ENCODE measurements around the gene TEKT3.

TEKT3 gene

GRCh38 chr17:15341385-15341849 lies at the start of gene TEKT3:
Gene TEKT3, minus strand, starts transcription at chr17:15341597. Its CDS starts 10,012 bp downstream, at chr17:15331585.
- no peak for DNase-seq

GRCh38 chr17:15388356-15389041 lies 47.1 kb upstream of the TEKT3 start:
- no peak for DNase-seq

- DNase-seq: no peak
Observed at GRCh38 chr17:15386083-15386482, 44.7 kb upstream of the TEKT3 start.

GRCh38 chr17:15385305-15385704 lies 43.9 kb upstream of the TEKT3 start:
- no peak for DNase-seq

GRCh38 chr17:15384142-15384787 lies 42.9 kb upstream of the TEKT3 start:
- no peak for DNase-seq

GRCh38 chr17:15382914-15383313 lies 41.5 kb upstream of the TEKT3 start:
- DNase-seq: no peak

- DNase-seq: no peak
Observed at GRCh38 chr17:15381707-15382106, 40.3 kb upstream of the TEKT3 start.

- DNase-seq: no peak
Observed at GRCh38 chr17:15380446-15380845, 39.0 kb upstream of the TEKT3 start.

- no peak for DNase-seq
Observed at GRCh38 chr17:15379659-15380058, 38.3 kb upstream of the TEKT3 start.

GRCh38 chr17:15378243-15378642 lies 36.8 kb upstream of the TEKT3 start:
- DNase-seq: no peak

- DNase-seq: no peak
Observed at GRCh38 chr17:15377616-15378015, 36.2 kb upstream of the TEKT3 start.

GRCh38 chr17:15377200-15377599 lies 35.8 kb upstream of the TEKT3 start:
- no peak for DNase-seq

- DNase-seq: no peak
Observed at GRCh38 chr17:15371376-15372130, 30.2 kb upstream of the TEKT3 start.

GRCh38 chr17:15368600-15368999 lies 27.2 kb upstream of the TEKT3 start:
- no peak for DNase-seq

GRCh38 chr17:15366026-15366425 lies 24.6 kb upstream of the TEKT3 start:
- DNase-seq: no peak

- no peak for DNase-seq
Observed at GRCh38 chr17:15364615-15365014, 23.2 kb upstream of the TEKT3 start.

- DNase-seq: no peak
Observed at GRCh38 chr17:15363702-15364101, 22.3 kb upstream of the TEKT3 start.

- DNase-seq: no peak
Observed at GRCh38 chr17:15361592-15361991, 20.2 kb upstream of the TEKT3 start.

GRCh38 chr17:15361151-15361550 lies 19.8 kb upstream of the TEKT3 start:
- no peak for DNase-seq

- DNase-seq: no peak
Observed at GRCh38 chr17:15354256-15354655, 12.9 kb upstream of the TEKT3 start.

- no peak for DNase-seq
Observed at GRCh38 chr17:15351925-15352324, 10.5 kb upstream of the TEKT3 start.

GRCh38 chr17:15351478-15351840 lies 10.1 kb upstream of the TEKT3 start:
- DNase-seq: no peak

GRCh38 chr17:15350777-15351477 lies 9.5 kb upstream of the TEKT3 start:
- DNase-seq: no peak
